HepG2 (cell line): ENCODE measurements around the gene GLDN. TPM values are rescaled to one million over a fixed set of nuclear protein-coding genes. Genes with fewer than 3 reads are reported as not detected.
A peak's percentile ranks its signal among the peaks of the same experiment; 100 is the strongest.

Experiments
- ATAC-seq: fragments of 200-7000 bp; cut with Tn5 transposase; 3 replicates; pipeline ENCODE4 v1.9.1; 2020; ENCODE audit warnings: mild to moderate bottlenecking, moderate library complexity
- BruUV-seq: library from RNA; stranded (reverse); fragments of 400-500 nt; replicated peaks from 2 replicates; lab custom pipeline; 2021; lab: Mats Ljungman, UMichigan
- CTCF ChIA-PET: fragments of 300-600 bp; formaldehyde crosslinking; extraction: SDS; loops from one replicate; lab custom pipeline; 2021; ENCODE audit warnings: low total read pairs, inconsistent platforms, low intra/inter-chr PET ratio; lab: Yijun Ruan, JAX
- POLR2A ChIA-PET: fragments of 350-600 bp; sonication (Branson Sonifier 250); formaldehyde crosslinking; loops from one replicate; lab custom pipeline; 2020; ENCODE audit warnings: antibody characterized with exemption, inconsistent platforms; lab: Yijun Ruan, JAX
- DNase-seq: peaks from one replicate; pipeline ENCODE4 v3.0.0-alpha.2; 2015; ENCODE audit warnings: low spot score
- FAIRE-seq: peaks from 3 replicates; lab custom pipeline; 2011; peaks lifted over from hg19 to GRCh38; lab: Jason Lieb, UNC
- H2AFZ ChIP-seq: one replicate; pipeline ENCODE4 v1.6.1; 2011; ENCODE audit warnings: low read length, inconsistent platforms
- H3K27ac ChIP-seq: fragments of 300-600 bp; 3 replicates; pipeline ENCODE4 v1.8.0; 2011; ENCODE audit warnings: mixed run types, mild to moderate bottlenecking, mixed read lengths, low read length, inconsistent platforms; ENCODE audit not compliant: insufficient read depth; ENCODE audit errors: extremely low read length
- H3K27me3 ChIP-seq, 2 experiments: fragments of 200-600 bp in 1 of 2; 2 replicates in 1 of 2; 3 replicates in 1 of 2; pipeline versions ENCODE4 v1.6.0 to v1.8.0; 2011; ENCODE audit warnings: low read length in 2 of 2, mild to moderate bottlenecking in 2 of 2, moderate library complexity in 2 of 2, inconsistent platforms in 1 of 2; ENCODE audit not compliant: insufficient read depth in 2 of 2, control insufficient read depth in 1 of 2
- H3K36me3 ChIP-seq, 2 experiments: fragments of 200-600 bp in 1 of 2; replicated peaks in 1 of 2; 2 replicates in 1 of 2; 3 replicates in 1 of 2; pipeline versions ENCODE4 v1.5.1 to v1.8.0; 2011; ENCODE audit warnings: low read length in 2 of 2, inconsistent platforms in 1 of 2; ENCODE audit not compliant: insufficient read depth in 2 of 2, control insufficient read depth in 1 of 2
- H3K4me1 ChIP-seq: 2 replicates; pipeline ENCODE4 v1.5.1; 2012; ENCODE audit warnings: low read length, inconsistent platforms; ENCODE audit not compliant: insufficient read depth
- H3K4me2 ChIP-seq: 2 replicates; pipeline ENCODE4 v1.6.0; 2011; ENCODE audit warnings: low read depth, low read length, inconsistent platforms
- H3K4me3 ChIP-seq, 3 experiments: fragments of 200-600 bp in 1 of 3; sonication (generic), shearing (Covaris generic) in 1 of 3; replicated peaks in 1 of 3; 2 replicates each; pipeline ENCODE4 v1.5.1; 2011 to 2016; ENCODE audit warnings: low read length in 3 of 3, inconsistent platforms in 2 of 3, low read depth in 2 of 3, mild to moderate bottlenecking in 2 of 3, control low read depth in 1 of 3, mixed read lengths in 1 of 3; ENCODE audit not compliant: insufficient read depth in 1 of 3
- H3K79me2 ChIP-seq: one replicate; pipeline ENCODE4 v1.6.1; 2011; ENCODE audit warnings: low read length, inconsistent platforms; ENCODE audit not compliant: insufficient read depth
- H3K9ac ChIP-seq: 2 replicates; pipeline ENCODE4 v1.6.0; 2011; ENCODE audit warnings: mild to moderate bottlenecking, low read depth, low read length, inconsistent platforms; ENCODE audit not compliant: insufficient read depth
- H3K9me3 ChIP-seq: 2 replicates; pipeline ENCODE4 v1.5.1; 2012; ENCODE audit warnings: mild to moderate bottlenecking, low read length
- H4K20me1 ChIP-seq: 2 replicates; pipeline ENCODE4 v1.6.0; 2011; ENCODE audit warnings: inconsistent platforms, mild to moderate bottlenecking, low read length, moderate library complexity; ENCODE audit not compliant: insufficient read depth
- ARID3A ChIP-seq: IDR thresholded peaks from 2 replicates; pipeline ENCODE4 v1.6.1; 2012; ENCODE audit warnings: low read depth, low read length, improper control_type of control experiment
- CCDC6 ChIP-seq: sonication (generic); formaldehyde crosslinking; IDR thresholded peaks from 2 replicates; pipeline ENCODE4 v1.8.1; 2022; ENCODE audit warnings: mild to moderate bottlenecking, missing genetic modification reagents, moderate library complexity
- CREB3 ChIP-seq: sonication (generic); formaldehyde crosslinking; IDR thresholded peaks from 2 replicates; pipeline ENCODE4 v1.5.0; 2020; ENCODE audit warnings: missing genetic modification reagents
- CTCF ChIP-seq: sonication (generic); formaldehyde crosslinking; IDR thresholded peaks from 2 replicates; pipeline ENCODE4 v1.5.0; 2020; ENCODE audit warnings: mild to moderate bottlenecking, missing genetic modification reagents, moderate library complexity
- DBP ChIP-seq: sonication (generic); formaldehyde crosslinking; IDR thresholded peaks from 2 replicates; pipeline ENCODE4 v1.4.0; 2020; ENCODE audit warnings: missing genetic modification reagents; ENCODE audit errors: not compliant biosample characterization
- HOXA9 ChIP-seq: sonication (generic); formaldehyde crosslinking; IDR thresholded peaks from 2 replicates; pipeline ENCODE4 v1.8.1; 2022; ENCODE audit warnings: missing genetic modification reagents, mild to moderate bottlenecking, moderate library complexity, borderline replicate concordance
- KAT8 ChIP-seq: IDR thresholded peaks from 2 replicates; pipeline ENCODE4 v1.6.1; 2016; ENCODE audit warnings: missing genetic modification reagents, missing compliant biosample characterization
- NONO ChIP-seq, 2 experiments: fragments of 450-650 bp in 1 of 2; sonication (generic) in 1 of 2; formaldehyde crosslinking in 1 of 2; IDR thresholded peaks in 1 of 2; conservative IDR thresholded peaks in 1 of 2; 2 replicates each; pipeline versions ENCODE4 v1.6.1 to v1.8.0; 2017 to 2022; ENCODE audit warnings: mild to moderate bottlenecking in 1 of 2, missing genetic modification reagents in 1 of 2, moderate library complexity in 1 of 2
- TBP ChIP-seq: sonication (generic); formaldehyde crosslinking; IDR thresholded peaks from 2 replicates; pipeline ENCODE4 v1.5.0; 2020; ENCODE audit warnings: missing genetic modification reagents
- TOPORS ChIP-seq: sonication (generic); formaldehyde crosslinking; IDR thresholded peaks from 2 replicates; pipeline ENCODE4 v1.8.0; 2023; ENCODE audit warnings: mild to moderate bottlenecking, missing genetic modification reagents
- ZNF414 ChIP-seq: sonication (generic); formaldehyde crosslinking; IDR thresholded peaks from 2 replicates; pipeline ENCODE4 v1.5.0; 2020; ENCODE audit warnings: missing genetic modification reagents
- ZNF451 ChIP-seq: sonication (generic); formaldehyde crosslinking; IDR thresholded peaks from 2 replicates; pipeline ENCODE4 v1.5.0; 2020; ENCODE audit warnings: mild to moderate bottlenecking, missing genetic modification reagents
- ZNF589 ChIP-seq: sonication (generic); formaldehyde crosslinking; conservative IDR thresholded peaks from 2 replicates; pipeline ENCODE4 v1.8.0; 2022; ENCODE audit warnings: mild to moderate bottlenecking, moderate library complexity, missing genetic modification reagents
- ZNF740 ChIP-seq: sonication (generic); formaldehyde crosslinking; IDR thresholded peaks from 2 replicates; pipeline ENCODE4 v1.4.0; 2020; ENCODE audit warnings: missing genetic modification reagents
- ZNF768 ChIP-seq: sonication (generic); formaldehyde crosslinking; IDR thresholded peaks from 2 replicates; pipeline ENCODE4 v1.4.0; 2020; ENCODE audit warnings: missing genetic modification reagents
- ZSCAN31 ChIP-seq: sonication (generic); formaldehyde crosslinking; IDR thresholded peaks from 2 replicates; pipeline ENCODE4 v1.5.0; 2020; ENCODE audit warnings: low read depth, mild to moderate bottlenecking, missing genetic modification reagents
- WGBS: methylation state at CpG from one replicate; pipeline ENCODE4 v1.1.6; 2017; ENCODE audit warnings: low lambda C conversion rate; 5-methylcytosine and 5-hydroxymethylcytosine counted together
- in situ Hi-C: cut with HindIII; loops from 2 replicates; pipeline ENCODE4 v1.10.0; 2017; ENCODE audit warnings: low pct_unique_long_range_greater_than_20kb; ENCODE audit not compliant: extremely low pct_ligation_motif_present
- intact Hi-C: fragments of 100-400 bp; cut with micrococcal nuclease; formaldehyde crosslinking; loops from one replicate; pipeline ENCODE4 v1.10.0; 2022; ENCODE audit not compliant: unreplicated experiment
- polyA plus RNA-seq, 8 experiments: library from polyadenylated mRNA; depleted of rRNA in 3 of 8; stranded (reverse) in 7 of 8; unstranded in 1 of 8; fragments of >200 nt; fragmentation: Illumina TruSeq in 4 of 8; extraction: Trizol in 4 of 8; gene quantifications; 2 replicates each; pipeline versions ENCODE4 v1.2.1 to v1.2.3, GENCODE V29; 2011 to 2016; ENCODE audit warnings: low read depth in 4 of 8, missing spikeins in 1 of 8, mixed read lengths in 1 of 8; ENCODE audit not compliant: insufficient read depth in 1 of 8
- total RNA-seq, 5 experiments: library from RNA; depleted of rRNA; stranded (reverse); fragments of >200 nt; fragmentation: Illumina TruSeq; extraction: Trizol; gene quantifications; 2 replicates each; pipeline ENCODE4 v1.2.3, GENCODE V29; 2016; ENCODE audit warnings: low read depth in 1 of 5

The GLDN gene
- total and polyA plus RNA-seq, 2 of the 13 experiments (the other 11 are each of a cell fraction or from before 2014, with no cell fraction given) = 0.86 to 1.0 TPM

- no peak for TF ChIP-seq ARID3A
- TF ChIP-seq ZNF414 = no peak
- no peak for TF ChIP-seq CCDC6
- TF ChIP-seq ZNF740 (CRISPR knock-in tag) = no peak
- TF ChIP-seq NONO (IDR thresholded peaks at IDR 0.05) = no peak
- no peak for TF ChIP-seq NONO (CRISPR knock-in tag; conservative IDR thresholded peaks at IDR 0.05)
- TF ChIP-seq, all 625 proteins: peak for 0
These were observed 47.3 kb downstream of the GLDN start (continued) for GRCh38 chr15:51388726-51389125.

- no peak overlapping the region for H3K27ac ChIP-seq
- no TSS peak for BruUV-seq
- no peaks in the 10 kb centered on the region for H3K36me3 ChIP-seq
- no peak overlapping the region for H3K9ac ChIP-seq
- no peaks in the 10 kb centered on the region for H3K4me1 ChIP-seq
- peaks cover 0 to 8% of the 10 kb centered on the region in 2 experiments; a peak in 2 of 5 replicates for H3K27me3 ChIP-seq
- H2AFZ ChIP-seq = no peak overlapping the region
- POLR2A ChIA-PET = no interaction called here
- FAIRE-seq (no peak), ATAC-seq (peak; percentile 52; the same call in 2 of the 3 replicates), DNase-seq (no peak)
- 34% methylated on average over 6 of the region's 7 CpGs for WGBS
- in situ Hi-C loops = no loop called here
- no peaks in the 10 kb centered on the region for H4K20me1 ChIP-seq
- H3K4me2 ChIP-seq = no peak overlapping the region
- H3K4me3 ChIP-seq = no peak overlapping the region
- CTCF ChIA-PET = no interaction called here
- no peaks in the 10 kb centered on the region for H3K9me3 ChIP-seq
- intact Hi-C loops = no loop called here
- no peaks in the 10 kb centered on the region for H3K79me2 ChIP-seq
- TF ChIP-seq ZNF589 (no peak), CTCF (CRISPR knock-in tag) (no peak), HOXA9 (CRISPR knock-in tag) (no peak), ZSCAN31 (CRISPR knock-in tag) (no peak), ZNF768 (CRISPR knock-in tag) (no peak), ZNF451 (CRISPR knock-in tag) (no peak), CREB3 (no peak), KAT8 (no peak), TBP (no peak), TOPORS (CRISPR knock-in tag) (no peak), DBP (no peak)
These were observed 48.9 kb downstream of the GLDN start for GRCh38 chr15:51390241-51390965.
